HG03103 (cell line): Measurements from ENCODE around the gene TRPM8.
"Not testable (repeated sequence)": the region's sequence is repeated elsewhere in the genome, so short reads cannot be mapped to it uniquely, and the experiment has no call there.

Experiments
- ATAC-seq: cut with Tn5 transposase; IDR thresholded peaks from one replicate; pipeline ENCODE4 v1.9.1; 2021; ENCODE audit warnings: low read depth; ENCODE audit not compliant: unreplicated experiment

Gene TRPM8

DNA sequence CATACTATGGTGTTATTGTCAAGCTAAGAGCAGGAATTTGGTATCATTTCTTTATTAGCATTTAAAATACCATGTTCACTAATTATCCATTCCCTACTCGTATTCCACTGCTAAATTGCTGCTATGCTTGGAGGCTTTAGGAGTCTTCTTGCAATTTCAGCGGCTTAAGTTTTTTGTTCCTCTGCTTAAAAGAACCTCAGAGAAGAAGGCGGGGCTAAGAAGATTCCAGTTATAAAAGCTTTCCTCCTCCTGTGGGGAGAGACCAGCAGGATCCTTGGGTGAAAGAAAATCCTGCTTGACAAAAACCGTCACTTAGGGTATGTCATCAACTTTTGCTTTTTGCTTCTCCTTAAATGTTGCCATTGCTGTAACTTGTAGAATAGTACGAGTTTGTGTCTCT is at the start of gene TRPM8:
TRPM8 (plus strand) TSS at position 258 of the 400 bp plus-strand sequence. CDS start 9,165 bp downstream, outside the sequence.
- no peak for ATAC-seq

GRCh38 chr2:233867993-233868532 is 49.1 kb upstream of the TRPM8 start, which contains the start of gene MSL3B:
MSL3B (minus strand) TSS chr2:233868386.
- ATAC-seq, result no peak

GRCh38 chr2:233871432-233871831 is 45.7 kb upstream of the TRPM8 start:
- no peak for ATAC-seq

GRCh38 chr2:233872125-233872524 is 45.0 kb upstream of the TRPM8 start:
- not testable (repeated sequence) for ATAC-seq

GRCh38 chr2:233882353-233882752 is 34.8 kb upstream of the TRPM8 start:
- ATAC-seq, result no peak

- no peak for ATAC-seq
These were observed 24.4 kb upstream of the TRPM8 start for GRCh38 chr2:233892793-233893192.

DNA sequence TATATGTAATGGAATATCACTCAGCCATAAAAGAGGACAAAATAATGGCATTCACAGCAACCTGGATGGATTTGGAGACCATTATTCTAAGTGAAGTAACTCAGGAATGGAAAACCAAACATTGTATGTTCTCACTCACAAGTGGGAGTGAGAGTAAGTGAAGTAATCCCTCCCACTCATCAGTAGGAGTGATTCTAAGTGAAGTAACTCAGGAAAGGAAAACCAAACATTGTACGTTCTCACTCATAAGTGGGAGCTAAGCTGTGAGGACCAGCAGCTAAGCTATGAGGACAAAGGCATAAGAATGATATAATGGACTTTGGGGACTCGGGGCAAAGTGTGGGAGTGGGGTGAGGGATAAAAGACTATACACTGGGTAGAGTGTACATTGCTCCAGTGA is 20.9 kb upstream of the TRPM8 start:
- not testable (repeated sequence) for ATAC-seq

DNA sequence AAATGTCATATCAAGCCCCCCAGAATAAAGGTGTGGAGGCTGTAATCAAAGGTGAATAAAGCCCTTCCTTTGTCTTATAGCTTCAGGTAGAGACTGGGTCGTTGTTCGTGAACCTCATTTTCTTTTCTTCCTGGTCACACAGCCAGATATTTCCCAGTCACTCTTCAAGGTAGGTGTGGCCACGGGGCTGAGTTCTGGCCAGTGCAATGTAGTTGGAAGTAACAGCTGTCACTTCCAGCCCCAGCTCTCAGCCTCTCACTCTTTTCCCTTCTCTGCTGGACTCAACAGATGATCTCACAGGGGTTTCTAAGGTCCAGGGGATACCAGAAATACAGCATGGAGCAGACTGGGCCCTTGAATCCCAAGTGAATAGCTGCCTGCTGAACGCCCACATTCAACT is 15.8 kb upstream of the TRPM8 start:
- no peak for ATAC-seq

DNA sequence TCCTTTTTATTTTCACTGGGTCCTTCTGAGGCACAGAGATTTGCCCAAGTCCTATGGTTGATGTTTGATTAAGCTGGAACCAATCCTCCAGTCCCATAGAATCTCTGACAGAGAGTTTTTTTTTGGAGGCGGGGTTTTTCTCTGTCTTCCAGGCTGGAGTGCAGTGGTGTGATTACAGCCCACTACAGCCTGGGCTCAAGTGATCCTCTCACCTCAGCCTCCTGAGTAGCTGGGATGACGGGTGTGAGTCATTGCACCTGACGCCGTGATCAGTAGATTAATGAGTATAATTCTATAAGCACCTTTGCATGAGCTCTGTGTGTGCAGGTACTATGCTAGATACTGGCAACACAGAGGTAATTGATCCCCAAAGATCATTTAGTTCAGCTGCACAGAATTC is 15.3 kb upstream of the TRPM8 start:
- ATAC-seq, result no peak

DNA sequence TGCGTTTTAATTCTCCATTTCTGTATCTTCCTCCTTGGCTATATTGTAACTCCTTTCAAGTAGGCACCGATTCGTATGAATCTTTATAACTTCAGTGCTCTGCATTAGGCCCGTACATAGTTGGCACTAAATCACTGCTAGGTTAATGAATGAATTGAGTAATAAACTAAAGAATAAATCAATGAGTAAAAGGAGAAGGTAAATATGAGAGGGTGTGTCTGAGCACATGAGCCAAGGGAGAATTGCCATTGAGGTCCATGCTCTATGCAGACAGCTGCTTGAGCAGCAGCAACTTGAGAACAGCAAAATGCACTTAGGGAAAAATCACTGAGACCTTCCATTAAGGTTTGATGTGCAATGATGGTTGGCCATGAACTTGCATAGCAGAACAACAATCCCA is 11.2 kb upstream of the TRPM8 start:
- ATAC-seq, result no peak

DNA sequence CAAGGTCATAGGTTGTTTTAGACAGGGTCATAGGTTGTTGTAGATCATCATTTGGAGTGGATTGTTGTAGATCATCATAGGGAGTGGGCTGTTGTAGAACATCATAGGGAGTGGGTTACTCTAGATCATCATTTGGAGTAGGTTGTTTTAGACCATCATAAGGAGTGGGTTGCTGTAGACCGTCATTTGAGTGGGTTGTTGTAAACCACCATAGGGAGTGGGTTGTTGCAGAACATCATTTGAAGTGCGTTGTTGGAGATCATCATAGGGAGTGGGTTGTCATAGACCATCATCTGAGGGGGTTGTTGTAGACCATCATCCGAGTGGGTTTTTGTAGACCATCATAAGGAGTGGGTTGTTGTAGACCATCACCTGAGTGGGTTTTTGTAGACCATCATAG is 9.5 kb upstream of the TRPM8 start:
- no peak for ATAC-seq

GRCh38 chr2:233912691-233913423 is 4.3 kb upstream of the TRPM8 start:
- no peak for ATAC-seq

DNA sequence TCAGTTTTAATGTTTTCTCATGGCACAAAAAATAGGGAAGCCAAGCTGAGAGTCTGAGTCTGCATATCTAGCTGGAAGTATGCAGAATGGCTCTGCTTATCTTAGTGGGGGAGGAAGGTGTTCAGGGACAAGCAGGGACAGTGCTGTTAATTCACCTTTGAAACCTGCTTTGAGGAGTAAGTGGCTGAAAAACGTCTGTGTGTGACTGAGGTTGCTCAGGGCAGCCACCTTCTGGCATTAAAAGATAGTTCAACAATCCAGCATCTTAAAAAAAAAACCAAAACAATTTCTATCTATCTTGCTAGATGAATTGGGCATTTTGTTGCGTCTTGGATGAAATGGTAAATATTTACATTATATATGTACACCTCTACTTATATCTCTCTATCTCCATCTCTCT is 2.0 kb upstream of the TRPM8 start:
- no peak for ATAC-seq

- no peak for ATAC-seq
These were observed 2.1 kb downstream of the TRPM8 start for GRCh38 chr2:233919319-233919718.

GRCh38 chr2:233919938-233920337 is 2.8 kb downstream of the TRPM8 start:
- no peak for ATAC-seq

GRCh38 chr2:233922471-233922870 is 5.3 kb downstream of the TRPM8 start:
- ATAC-seq, result no peak

DNA sequence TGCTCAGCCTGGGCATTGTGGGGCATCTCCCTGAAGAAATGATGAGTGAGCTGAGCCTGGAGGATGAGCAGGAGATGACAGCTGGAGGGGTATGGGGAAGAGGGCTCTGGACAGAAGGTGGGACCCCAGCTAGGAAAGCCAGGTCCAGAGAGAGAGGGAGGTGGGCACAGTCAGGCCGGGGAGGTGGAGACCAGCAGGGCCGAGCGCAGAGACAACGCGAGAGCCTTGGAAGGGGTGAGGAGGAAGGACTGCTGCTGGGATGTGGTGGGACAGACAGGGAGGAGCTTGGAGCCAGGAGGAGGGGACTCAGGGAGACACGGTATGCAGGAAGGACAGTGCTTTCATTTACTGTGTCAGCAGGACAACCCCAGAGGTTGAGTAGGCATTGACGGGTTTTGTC is 8.2 kb downstream of the TRPM8 start:
- no peak for ATAC-seq

DNA sequence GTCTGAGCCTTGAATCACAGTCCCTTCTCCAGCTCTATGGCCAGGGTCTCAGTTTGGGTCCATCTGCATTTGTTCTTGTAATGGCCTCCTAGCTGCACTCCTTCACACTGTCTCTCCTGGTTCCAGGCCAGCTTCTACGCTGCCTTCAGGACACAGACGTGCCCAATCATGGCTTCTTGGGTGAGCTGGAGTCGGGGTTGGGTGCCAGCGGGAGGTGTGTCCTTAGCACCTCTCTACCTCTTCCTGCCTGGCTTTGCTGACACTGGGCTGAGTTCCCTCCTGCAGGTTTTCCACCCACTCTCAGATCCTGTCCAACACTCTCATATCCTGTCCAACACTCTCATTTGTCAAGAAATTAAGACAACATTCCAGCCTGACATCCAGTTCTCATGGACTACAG is 9.6 kb downstream of the TRPM8 start:
- no peak for ATAC-seq

GRCh38 chr2:233928594-233929351 is 11.6 kb downstream of the TRPM8 start:
- ATAC-seq, result no peak

DNA sequence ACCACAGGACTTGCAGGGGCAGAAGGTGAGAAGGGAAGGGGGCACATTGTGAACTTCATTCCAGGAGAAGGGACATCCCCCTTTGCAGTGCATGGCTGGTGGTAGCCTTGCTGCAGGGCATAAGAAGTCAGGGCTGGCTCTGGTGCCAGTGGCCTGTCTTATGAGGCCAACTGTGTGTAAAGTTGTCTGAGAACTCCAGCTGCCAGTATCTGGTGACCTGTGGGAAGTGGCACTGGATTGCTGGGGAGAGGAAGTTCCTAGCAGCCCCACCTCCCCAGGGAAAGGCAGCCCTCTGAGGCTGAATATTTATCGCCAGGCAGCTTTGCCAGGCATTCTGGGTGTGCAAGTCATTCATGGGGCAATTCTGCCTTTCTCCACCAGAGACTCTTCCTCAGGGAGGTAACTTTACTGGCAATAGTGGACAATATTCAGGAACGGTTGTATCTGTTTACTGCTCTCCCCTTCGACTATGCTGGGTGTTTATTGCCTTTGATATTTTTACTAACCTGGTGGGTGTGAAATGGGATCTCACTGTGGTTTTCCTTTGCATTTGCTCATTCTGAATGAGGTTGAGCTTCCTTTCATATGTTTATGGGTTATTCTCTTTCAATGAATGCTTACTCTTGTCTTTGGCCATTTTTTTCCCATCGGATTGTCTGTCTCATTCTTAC is 12.3 kb downstream of the TRPM8 start:
- ATAC-seq, result no peak

GRCh38 chr2:233934524-233934923 is 17.4 kb downstream of the TRPM8 start:
- ATAC-seq, result no peak
